GM12864 (cell line): ENCODE results near the gene NPEPPS.

Experiments used
- DNase-seq: peaks from one replicate; pipeline ENCODE4 v3.0.0-alpha.2; 2011; ENCODE audit warnings: low read depth
- H3K4me3 ChIP-seq: 2 replicates; pipeline ENCODE4 v1.5.1; 2011; ENCODE audit warnings: mild to moderate bottlenecking, low read depth, low read length, control low read depth
- TF ChIP-seq, protein P1 (sequence below): IDR thresholded peaks from 2 replicates; pipeline ENCODE4 v1.5.1; 2011; ENCODE audit warnings: low read depth, mild to moderate bottlenecking, moderate library complexity, low read length, control low read depth, inconsistent platforms; ENCODE audit errors: missing control alignments

The NPEPPS gene

GRCh38 chr17:47633996-47634395, 103.1 kb downstream of the NPEPPS start:
- DNase-seq: no peak
- no peak overlapping the region for H3K4me3 ChIP-seq
- TF ChIP-seq, protein P1, sequence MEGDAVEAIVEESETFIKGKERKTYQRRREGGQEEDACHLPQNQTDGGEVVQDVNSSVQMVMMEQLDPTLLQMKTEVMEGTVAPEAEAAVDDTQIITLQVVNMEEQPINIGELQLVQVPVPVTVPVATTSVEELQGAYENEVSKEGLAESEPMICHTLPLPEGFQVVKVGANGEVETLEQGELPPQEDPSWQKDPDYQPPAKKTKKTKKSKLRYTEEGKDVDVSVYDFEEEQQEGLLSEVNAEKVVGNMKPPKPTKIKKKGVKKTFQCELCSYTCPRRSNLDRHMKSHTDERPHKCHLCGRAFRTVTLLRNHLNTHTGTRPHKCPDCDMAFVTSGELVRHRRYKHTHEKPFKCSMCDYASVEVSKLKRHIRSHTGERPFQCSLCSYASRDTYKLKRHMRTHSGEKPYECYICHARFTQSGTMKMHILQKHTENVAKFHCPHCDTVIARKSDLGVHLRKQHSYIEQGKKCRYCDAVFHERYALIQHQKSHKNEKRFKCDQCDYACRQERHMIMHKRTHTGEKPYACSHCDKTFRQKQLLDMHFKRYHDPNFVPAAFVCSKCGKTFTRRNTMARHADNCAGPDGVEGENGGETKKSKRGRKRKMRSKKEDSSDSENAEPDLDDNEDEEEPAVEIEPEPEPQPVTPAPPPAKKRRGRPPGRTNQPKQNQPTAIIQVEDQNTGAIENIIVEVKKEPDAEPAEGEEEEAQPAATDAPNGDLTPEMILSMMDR: no peak

DNA sequence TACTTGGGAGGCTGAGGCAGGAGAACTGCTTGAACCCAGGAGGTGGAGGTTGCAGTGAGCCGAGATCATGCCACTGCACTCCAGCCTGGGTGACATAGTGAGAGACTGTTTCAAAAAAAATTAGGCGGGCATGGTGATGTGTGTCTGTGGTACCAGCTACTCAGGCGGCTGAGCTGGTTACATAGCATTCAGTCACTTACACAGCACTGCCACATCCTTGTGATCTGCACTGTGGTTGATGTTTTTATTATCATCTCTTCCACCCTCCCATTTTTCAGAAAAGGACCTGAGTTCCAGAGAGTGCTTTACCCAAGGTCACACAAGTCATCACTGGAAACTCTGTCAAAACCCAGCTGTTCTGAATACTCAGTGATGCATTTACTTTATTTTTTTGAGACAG, 104.0 kb downstream of the NPEPPS start:
- no peak overlapping the region for H3K4me3 ChIP-seq
- TF ChIP-seq, protein P1: no peak
- DNase-seq: no peak

- H3K4me3 ChIP-seq: no peak overlapping the region
- DNase-seq: no peak
- TF ChIP-seq, protein P1: no peak
These were observed 104.8 kb downstream of the NPEPPS start for GRCh38 chr17:47635734-47636133.

DNA sequence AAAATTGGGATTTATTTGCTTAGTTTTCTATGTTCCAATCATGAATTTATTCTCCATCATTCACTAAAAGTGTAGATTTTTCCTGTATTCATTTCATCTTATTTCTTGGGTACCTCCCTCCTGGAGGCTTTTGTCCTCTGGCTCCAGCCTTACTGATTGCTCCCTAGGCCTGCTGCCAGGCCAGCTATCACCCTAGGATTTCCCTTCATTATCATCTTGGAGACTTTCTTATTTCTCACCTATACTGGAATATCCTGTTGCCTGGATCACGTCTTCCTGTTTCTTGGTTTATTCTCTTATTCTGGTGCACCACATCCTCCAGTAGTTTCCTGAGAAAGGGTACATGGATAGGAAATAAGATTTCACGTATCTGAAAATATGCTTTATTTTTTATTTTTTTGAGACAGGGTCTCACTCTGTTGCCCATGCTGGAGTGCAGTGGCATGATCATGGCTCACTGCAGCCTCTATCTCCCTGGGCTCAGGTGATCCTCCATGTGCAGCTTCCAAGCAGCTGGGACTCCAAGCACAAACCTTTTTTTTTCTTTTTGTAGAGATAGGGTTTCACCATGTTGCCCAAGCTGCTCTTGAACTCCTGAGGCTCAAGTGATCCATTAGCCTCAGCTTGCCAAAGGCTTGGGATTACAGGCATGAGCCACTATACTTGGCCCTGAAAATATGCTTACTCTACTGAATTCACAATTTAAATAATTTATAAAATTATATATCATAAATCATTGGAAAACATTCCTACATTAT, 105.5 kb downstream of the NPEPPS start:
- no peak for DNase-seq

DNA sequence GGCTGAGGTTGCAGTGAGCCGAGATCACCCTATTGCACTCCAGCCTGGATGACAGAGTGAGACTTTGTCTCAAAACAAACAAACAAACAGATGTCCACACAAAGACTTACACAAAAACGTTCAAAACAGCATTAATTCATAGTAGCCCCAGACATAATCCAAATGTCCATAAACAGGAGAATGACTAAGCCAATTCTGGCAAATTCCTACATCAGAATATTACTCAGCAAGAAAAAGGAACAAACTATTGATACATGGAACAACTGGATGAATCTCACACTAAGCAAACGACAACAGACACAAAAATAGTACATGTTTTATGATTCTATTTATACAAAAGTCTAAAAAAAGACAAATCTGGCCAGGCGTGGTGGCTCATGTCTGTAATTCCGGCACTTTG, 108.0 kb downstream of the NPEPPS start:
- no peak for DNase-seq
- TF ChIP-seq, protein P1: no peak

More for the DNA sequence above, 105.5 kb downstream of the NPEPPS start:
- no peak overlapping the region for H3K4me3 ChIP-seq
- TF ChIP-seq, protein P1: no peak

GRCh38 chr17:47640076-47640475, 109.2 kb downstream of the NPEPPS start:
- H3K4me3 ChIP-seq: no peak overlapping the region
- TF ChIP-seq, protein P1: no peak
- DNase-seq: no peak

More for the DNA sequence above, 108.0 kb downstream of the NPEPPS start:
- H3K4me3 ChIP-seq: no peak overlapping the region

DNA sequence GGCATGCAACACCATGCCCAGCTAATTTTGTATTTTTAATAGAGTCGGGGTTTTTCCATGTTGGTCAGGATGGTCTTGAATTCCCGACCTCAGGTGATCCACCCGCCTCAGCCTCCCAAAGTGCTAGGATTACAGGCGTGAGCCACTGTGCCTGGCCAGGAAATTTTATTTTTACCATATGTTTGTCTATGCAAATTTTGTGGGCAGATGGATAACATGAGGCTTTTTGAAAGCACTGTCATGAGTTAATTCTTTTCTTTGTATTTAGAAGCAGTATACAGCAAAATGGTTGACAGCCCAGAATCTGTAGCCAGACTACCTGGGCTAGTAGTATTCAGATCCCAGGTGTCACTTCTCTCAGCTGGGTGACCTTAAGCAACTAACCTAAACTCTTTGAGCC, 110.3 kb downstream of the NPEPPS start:
- TF ChIP-seq, protein P1: no peak
- no peak overlapping the region for H3K4me3 ChIP-seq
- no peak for DNase-seq
